HG03521 (cell line): Measurements from ENCODE around the gene SUGCT.

Experiments
- ATAC-seq: cut with Tn5 transposase; IDR thresholded peaks from one replicate; pipeline ENCODE4 v1.9.1; 2021; ENCODE audit warnings: mild to moderate bottlenecking, moderate library complexity; ENCODE audit not compliant: unreplicated experiment

SUGCT gene

DNA sequence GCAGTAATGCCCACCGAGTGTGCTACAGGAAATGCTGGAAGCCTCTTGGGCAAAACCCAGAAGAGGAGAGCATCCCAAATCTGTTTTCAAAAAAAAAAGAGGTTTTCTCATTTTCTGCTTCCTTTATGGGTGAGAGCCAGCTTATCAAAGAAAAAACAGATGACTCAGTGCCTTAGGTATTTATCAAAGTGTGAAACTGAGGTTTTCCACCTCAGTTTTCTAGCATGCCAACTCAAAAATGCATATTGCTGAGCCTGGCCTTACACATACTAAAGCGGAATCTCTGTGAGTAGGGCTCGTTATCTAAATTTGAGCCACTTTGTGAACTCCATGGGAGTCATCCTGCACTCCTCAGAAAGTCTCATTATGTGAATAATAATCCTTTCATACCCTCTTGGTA lies 705.1 kb downstream of the SUGCT start:
- no peak for ATAC-seq

DNA sequence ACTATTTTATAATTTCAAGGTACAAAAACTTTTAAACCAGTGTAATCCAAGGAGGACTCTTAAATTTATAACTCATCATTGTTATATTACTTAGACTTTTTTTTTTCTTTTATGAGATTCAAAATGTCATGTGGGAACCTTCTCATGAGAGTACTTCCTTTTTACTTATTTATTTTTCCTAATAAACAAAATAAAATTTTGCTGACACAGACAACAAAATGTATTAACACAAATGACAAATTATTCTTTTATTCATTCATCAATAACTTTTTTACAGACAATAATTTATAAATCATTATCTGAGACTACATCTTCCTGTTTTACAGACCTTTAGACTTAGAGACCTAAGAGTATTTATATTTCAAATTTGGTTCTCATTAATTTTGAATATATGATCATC lies 706.2 kb downstream of the SUGCT start:
- ATAC-seq: no peak

DNA sequence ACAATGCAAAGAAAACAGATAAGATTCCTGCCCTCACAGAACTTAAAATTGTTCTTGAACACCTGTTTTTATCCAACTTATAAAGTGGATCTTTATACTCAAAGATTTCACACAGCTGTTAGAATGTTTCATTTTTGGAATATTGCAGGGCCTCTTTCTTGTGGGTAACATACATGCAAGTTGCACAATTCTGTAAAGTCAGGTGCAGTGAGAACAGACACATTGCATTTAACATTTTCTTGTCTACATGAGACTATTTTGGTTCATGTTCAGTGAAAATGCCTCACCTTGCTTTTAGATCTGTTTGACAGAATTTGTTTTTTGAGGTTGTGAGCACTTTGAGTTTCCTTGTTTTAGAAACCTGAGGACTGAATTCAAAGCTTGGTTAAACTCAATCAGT lies 707.8 kb downstream of the SUGCT start:
- no peak for ATAC-seq

DNA sequence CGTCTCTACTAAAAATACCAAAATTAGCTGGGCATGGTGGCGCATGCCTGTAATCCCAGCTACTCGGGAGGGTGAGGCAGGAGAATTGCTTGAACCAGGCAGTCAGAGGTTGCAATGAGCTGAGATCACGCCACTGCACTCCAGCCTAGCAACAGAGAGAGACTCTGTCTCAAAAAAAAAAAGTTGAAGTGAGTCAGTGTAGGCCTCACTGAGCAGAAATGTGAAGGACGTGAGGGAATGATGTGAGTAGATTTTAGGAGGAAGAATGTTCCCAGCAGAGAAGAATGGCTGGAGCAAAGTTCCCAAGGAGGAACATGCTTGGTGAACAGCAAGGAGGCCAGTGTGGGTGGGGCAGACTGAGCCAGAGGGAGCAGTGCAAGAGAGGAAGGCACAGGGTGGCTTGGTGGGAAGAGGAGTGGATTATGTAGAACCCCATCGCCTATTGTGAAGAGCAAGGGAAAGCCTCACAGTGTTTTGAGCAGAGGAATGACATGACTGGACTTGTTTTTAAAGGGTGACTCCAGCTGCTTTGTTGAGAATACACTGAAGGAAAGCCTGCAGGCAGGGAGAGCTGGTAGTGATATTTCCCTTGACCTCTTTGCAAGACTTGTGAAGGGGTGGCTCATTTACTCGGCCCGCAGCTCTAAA lies 708.7 kb downstream of the SUGCT start:
- no peak for ATAC-seq

DNA sequence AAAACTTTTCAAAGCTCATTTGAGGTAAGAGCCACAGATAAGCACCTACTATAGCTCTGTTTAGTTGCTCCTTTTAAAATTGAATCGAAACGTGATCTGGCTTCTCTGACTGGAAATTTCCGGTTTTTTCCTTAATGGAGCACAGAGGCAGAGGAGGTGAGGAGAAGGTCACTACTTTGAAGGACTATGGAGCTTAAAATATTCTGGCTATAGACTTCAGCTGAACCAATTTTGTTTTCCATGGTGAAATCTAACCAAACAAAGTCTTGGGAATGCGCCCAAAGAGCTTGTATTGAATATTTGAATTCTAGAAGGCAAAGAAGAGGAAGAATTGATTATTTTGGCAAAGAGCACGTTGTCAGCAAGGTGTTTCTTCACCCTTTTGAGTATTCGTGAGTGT lies 711.1 kb downstream of the SUGCT start:
- no peak for ATAC-seq

DNA sequence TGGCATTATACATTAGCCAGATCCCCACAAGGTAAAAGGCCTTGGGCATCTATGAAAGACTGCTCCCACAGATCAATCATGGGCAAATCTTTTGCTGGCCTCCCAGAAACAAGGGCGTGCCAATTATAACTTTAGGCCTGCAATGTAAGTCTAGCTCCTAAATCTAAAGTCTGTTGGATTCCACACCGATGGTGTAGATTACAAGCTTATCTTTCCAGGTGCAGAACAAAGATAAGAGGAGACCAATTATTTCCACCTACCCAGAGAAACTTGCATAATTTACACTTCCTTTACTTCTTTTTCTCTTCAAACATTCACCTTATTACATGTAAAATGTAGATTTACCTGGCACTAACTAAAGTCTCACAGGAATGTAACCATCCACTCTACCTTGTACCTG lies 713.1 kb downstream of the SUGCT start:
- no peak for ATAC-seq

DNA sequence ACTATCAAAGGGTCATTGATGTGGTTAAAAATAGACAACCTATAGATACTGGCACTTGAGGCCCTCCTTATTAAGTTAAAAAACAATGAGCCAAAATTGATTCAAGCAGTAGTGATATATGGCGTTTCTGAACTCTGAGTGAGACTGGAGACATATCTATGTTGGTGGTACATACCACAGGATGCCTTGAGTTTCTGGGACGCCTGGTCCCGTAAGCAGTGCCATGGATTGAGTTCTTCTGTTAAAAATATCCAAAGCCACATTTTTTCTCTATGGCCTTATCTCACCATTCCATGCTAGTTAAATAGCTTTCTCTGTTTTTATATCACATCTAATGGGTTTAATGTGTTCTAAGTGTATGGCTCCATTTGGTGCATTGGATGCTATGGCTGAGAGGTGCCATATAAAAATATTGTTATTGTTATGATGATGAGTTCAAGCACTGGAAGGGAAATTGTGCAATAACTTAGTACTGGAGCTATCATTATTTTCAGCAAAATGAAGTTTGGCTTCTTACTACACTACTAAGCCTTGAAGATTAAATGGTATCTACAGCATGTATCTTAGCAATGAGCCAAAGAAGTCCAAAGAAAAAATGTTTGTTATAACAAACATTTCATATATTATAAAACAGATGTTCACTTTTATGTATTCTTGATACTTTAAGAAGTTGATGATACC lies 713.9 kb downstream of the SUGCT start:
- no peak for ATAC-seq

DNA sequence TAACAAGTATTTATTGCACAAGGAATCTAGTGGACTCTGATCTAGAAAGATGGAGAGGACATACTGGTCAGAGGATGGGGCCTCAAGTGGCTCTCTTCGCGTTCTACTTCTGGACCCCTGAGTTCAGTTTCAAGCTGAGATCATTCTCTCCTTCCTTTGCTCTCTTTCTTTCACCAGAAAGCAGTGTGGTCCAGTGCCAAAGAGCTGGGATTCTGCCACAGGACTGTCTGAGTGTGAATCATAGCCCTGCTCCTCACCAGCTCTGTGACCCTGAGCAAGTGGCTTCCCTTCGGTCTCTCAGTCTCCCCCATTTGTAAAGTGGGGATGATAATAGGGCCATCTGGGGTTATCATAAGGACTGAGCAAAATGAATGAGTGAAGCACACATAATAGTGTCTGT lies 715.2 kb downstream of the SUGCT start:
- no peak for ATAC-seq

DNA sequence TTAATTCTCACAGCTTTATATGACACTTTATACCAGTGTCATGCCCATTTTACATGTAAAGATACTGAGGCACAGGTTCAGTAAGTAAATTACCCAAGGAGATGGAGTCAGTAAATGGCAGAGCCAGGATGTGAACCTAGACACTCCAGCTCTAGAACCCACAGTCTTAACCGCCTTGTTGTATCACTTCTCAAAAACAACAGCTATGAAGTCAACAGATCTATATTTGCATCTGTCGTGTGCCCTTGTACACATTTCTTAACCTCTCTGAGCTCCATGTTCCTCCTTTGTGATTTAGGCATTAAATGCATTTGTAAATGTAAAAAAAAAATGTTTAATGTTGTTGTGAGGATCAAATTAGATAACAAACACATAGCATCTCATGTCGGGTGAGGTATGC lies 716.2 kb downstream of the SUGCT start:
- no peak for ATAC-seq

DNA sequence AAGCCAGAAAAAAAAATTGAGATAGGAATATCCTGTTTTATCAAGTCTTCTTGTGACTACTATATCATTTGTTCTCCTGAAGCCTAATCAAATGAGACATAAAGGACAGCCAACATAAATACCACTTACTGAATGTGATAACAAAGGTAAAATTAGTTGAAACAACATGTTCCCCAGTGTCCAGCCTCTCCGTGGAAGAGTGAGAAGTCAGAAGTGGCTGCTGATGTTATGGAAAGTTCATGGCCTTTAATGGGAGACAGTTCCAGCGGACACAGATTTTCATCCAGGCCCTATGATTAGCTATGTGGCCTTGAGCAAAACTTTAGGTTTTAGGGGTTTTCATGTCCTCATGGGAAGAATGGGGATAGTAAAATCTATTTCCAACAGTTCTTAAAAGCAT lies 724.3 kb downstream of the SUGCT start:
- ATAC-seq: no peak

DNA sequence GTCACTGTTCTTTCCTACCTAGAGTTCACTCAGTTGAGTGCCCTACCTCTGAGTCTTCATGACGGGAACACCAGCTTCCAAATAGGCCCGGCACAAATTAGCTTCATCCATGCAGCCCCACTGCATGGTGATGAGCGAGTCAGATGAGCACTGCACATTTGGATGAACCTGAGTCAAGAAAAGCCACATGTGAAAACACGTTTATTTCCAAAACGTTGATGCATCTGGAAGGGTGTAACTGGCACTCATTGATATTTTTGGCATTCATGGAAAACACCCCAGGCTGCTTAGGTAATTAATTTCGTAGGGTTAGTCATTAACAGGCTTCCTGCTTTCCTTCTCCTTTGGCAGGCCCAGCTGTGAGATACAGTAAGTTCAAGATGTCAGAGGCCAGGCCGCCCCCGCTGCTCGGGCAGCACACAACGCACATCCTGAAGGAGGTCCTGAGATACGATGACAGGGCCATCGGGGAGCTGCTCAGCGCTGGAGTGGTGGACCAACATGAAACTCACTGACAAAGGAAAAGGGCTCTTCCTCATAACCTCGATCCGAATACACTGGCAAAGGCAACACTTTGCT lies 725.2 kb downstream of the SUGCT start:
- no peak for ATAC-seq

DNA sequence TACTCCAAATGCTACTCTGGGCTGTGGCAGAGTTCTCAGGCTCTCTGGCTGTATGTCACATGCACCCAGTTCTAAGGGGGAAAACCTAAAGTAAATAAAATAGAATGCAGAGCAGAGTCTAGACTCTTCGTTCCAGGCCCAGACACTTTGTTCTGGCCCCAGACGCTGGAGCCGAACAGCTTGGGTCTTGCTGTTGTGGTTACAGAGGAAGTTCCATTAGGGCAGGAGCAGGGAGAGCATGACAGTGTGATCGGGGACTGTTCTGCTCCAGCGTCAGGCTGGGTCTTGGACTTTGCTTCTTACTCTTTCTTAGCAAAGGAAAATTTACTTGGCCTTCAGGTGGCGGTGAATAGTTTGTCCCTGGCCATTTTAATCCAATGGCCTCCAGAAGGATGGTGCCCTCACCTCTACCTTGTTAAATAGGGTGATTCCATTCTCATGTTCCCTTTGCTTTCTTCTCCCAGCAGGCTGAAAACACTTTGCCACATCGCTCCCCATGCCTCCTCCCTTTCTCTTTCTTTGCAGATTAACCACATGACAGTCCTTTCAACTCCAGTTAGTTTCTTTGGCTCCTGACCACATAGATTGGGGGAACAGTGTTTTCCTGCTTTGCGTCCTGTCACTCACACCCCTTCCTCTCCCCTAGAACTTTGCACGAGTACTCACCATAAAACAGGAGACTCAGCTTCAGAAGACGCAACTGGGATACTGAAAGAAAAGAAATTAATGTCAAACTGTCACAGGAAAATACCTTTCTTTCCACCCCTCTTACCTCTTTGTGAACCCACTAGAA lies 730.8 kb downstream of the SUGCT start:
- no peak for ATAC-seq

DNA sequence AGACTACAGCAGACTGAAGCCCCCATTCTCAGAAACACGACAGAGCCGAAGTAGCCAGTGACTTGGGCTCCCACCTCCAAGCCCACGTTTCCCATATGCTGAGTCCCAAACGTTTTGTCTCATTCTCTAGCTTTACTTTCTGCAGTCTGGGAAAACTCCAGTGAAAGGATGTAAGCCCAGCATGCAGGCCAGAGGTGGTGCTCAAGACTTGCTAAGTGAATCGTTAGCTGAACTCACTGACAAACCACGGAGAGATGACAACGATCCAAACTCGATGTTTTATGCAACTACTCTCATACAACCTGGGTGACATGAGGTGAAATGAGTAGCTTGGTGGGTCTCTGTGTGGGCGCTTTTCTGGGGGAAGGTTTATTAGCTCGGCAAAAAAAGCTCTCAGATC lies 731.8 kb downstream of the SUGCT start:
- no peak for ATAC-seq

DNA sequence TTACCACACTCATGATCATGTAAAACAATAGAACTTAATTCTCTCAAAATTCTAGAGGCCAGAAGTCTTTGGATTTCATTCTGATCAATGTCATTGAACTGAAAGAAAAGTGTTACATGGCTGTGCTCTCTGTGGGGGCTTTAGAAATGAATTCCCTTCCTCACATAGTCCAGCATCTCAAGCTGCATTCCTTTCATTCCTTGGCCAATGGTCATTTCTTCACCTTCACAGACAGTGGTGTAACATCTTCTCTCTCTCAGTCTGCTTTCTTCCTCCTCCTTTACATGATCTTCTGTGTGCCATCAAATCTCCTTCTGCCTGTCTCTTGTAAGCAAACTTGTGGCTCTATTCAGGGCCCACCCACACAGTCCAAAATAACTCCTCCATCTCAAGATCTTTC lies 735.3 kb downstream of the SUGCT start:
- ATAC-seq: no peak

DNA sequence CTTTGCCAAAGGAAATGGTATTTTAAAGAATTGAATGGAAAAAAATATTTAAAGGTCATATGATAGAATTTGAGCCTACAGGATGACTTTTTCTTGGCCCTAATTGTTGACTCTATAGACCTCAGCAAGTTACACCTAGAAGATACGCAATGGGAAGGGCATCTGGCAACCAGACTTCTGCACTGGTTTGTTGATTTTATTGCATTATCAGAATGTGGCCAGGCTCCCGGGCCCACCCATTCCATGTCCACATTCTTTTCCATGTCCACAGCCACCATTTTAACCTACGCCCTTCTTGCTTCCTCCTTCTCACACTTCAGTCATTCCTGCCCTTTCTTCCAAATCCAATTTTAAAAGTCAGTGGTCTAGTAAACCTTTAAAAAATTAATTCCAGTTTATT lies 738.4 kb downstream of the SUGCT start:
- ATAC-seq: no peak

DNA sequence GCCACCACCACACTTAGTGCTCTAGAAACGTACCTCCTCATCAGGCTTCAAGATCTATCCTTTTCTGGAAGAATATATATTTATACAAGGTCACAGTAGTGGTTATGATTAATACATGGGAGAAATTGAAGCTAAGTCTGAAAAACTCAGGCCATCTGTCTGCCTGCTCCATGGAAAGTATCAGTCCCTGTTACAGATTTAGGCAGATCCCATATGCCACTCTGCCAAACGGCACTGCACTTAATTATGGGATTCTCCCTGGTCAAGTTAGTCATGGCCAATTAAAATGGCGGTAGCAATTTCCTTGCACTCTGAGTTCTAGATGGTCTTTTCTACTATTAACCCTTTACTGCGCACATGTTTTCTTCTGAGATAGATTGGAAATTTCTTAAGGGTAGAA lies 740.0 kb downstream of the SUGCT start:
- ATAC-seq: no peak

DNA sequence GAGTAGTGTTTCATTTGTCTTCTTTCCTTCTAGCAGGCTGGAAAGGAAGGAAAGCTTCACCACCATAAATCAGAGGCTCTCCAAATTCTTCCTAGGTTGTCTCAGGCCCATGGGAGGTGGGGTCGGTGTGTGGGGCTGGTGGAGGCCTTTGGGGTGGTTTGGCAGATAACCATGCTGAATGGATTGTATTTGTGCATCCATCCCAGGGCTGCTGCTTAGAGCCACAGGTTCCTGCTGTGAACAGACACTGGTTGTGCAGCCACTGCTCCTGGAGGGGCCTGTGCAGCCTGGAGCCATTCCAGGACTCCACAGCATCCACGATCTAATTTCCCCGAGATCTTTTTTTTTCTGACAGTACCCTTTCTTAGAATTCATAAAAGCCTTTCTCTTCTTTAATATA lies 741.8 kb downstream of the SUGCT start:
- ATAC-seq: no peak

DNA sequence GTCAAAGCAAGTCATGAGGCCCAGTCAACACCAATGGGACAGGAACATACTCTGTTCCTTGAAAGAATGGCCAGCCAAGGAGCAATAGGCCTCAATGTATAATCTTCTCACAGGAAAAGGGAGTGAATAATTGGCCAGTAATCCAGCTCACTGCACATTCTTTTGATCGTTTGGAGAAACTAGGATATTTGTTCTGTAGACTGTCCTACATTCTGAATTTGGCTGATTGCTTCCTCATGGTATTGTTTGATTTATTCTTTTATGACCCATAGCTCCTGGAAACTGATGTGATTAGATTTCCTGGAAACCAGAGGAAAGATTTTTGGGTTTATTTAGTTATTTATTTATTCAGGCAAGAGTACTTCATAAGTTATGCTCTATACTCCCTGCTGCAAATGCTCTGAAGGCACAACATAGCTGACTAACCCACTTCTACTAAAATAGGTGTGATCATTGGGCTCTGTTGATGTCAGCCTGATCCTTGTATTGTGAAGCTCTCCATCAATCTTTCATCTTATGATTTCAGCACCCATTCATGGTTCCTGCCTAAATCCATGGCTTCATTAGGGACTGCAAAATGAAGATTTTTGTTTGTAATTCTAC lies 745.2 kb downstream of the SUGCT start:
- no peak for ATAC-seq

DNA sequence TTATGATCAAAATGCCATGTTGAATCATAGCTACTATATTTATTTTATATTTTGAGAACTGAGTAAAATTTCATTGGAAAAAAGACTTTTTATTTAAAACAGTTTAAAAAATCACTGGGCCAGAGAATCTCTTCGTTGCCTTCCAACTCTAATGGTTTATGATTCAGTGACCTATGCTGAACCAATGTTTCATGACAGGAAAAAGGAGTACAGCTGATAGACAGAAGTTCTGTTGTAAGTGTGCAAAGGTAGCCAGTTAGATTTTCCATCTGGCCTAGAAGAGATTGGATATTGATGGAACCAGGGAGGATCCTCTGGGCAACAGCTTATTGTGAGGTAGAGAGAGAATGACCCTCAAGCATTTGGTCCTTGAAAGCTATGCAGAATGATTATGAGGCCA lies 745.8 kb downstream of the SUGCT start:
- ATAC-seq: no peak

DNA sequence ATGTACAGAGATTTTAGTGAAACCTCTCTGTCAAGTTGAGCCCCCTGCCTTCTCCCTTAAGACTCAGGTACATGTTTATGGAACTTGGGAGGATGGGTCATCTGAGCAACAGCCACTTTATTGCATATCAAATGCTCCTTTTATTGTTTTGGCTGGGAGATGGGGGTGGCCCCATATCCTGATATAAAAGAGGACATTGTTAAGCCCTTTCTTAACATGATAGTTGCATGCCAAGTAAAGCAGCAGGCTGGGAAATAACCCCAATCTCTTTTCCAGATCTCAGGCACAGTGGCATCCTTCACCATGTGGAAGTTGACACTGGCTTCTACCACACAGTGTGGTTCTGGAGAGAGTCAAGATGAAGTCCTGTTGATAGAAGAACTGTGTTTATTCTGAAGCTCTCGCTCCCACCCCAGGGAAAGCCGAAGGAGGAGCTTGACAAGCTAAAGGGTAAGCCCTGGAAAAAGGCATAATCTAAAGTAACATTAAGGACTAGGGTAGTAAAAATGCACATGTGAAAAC lies 746.7 kb downstream of the SUGCT start:
- ATAC-seq: no peak

DNA sequence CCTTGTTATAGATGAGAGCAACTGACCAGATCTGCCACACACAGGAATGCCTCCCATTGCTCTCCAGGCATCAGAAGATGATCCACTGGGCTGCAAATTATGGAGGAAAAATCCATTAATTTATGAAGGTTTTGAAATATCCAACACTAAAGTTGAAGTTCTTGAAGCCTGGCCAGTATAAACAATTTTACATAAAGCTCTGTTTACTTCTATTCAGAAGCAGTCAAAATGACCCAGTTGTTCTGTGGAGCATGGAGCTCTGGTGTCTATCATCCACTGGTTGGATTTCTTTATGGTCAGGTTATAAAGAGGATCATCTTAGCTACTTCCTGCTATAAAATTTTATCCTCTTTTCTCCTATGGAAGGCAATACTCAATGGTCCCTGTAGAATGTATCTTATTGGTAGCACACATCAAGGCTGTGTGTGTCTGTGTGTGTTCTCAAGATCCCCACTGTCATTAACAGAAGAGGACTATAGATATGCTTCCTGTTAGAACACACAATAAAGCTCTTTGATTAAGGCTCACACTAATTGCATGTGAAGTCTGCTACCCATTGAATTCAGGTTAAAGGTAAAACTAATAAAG lies 747.4 kb downstream of the SUGCT start:
- ATAC-seq: no peak
